ENCODE data around the gene PCDH8. TPM values are rescaled to one million over a fixed set of nuclear protein-coding genes. Genes with fewer than 3 reads are reported as not detected.

Gene PCDH8
- total RNA-seq, 6 experiments from 2014 or later = not detected

GRCh38 chr13:52862358-52863206, 14.1 kb upstream of the PCDH8 start:
- 15% methylated on average over 2 of the region's 3 CpGs for WGBS (ENCODE audit: insufficient coverage, low coverage, low lambda C conversion rate, missing lambda C conversion rate)
- DNase-seq (no peak), ATAC-seq (peak in 1 of 4 donors; percentile 50)
- TF ChIP-seq, protein P1, sequence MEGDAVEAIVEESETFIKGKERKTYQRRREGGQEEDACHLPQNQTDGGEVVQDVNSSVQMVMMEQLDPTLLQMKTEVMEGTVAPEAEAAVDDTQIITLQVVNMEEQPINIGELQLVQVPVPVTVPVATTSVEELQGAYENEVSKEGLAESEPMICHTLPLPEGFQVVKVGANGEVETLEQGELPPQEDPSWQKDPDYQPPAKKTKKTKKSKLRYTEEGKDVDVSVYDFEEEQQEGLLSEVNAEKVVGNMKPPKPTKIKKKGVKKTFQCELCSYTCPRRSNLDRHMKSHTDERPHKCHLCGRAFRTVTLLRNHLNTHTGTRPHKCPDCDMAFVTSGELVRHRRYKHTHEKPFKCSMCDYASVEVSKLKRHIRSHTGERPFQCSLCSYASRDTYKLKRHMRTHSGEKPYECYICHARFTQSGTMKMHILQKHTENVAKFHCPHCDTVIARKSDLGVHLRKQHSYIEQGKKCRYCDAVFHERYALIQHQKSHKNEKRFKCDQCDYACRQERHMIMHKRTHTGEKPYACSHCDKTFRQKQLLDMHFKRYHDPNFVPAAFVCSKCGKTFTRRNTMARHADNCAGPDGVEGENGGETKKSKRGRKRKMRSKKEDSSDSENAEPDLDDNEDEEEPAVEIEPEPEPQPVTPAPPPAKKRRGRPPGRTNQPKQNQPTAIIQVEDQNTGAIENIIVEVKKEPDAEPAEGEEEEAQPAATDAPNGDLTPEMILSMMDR (IDR thresholded peaks at IDR 0.05) = peak in 3 of 4 donors; percentile 35 to 48 (median 47)
- TF ChIP-seq POLR2A (IDR thresholded peaks at IDR 0.05) = no peak
- Histone ChIP-seq H3K36me3 (no peaks in the 10 kb centered on the region), H3K4me3 (no peak overlapping the region), H3K9me3 (no peaks in the 10 kb centered on the region), H3K27ac (no peak overlapping the region), H3K27me3 (no peaks in the 10 kb centered on the region), H3K4me1 (no peaks in the 10 kb centered on the region)
- intact Hi-C loops (cut with DNase I) = no loop called here

DNA sequence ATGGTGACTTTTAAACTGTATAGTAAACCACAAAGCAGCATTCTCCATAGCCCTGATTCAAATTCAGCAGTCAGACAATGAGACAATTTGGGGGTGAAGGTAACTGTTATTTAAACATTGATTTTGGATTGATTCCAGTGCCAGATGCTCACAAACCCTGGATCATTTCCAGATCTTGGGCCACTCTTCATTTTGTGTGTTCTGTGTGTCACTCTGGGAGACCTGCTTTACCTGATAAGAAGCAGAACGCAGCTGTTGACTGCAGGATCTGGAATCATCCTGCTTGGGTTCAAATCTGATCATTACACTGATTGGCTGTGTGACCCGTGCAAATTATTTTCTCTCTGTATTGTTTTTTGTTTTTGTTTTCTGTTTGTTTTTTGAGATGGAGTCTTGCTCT, 4.0 kb upstream of the PCDH8 start:
- no peaks in the 10 kb centered on the region for H3K9me3 ChIP-seq
- peaks cover 0 to 35% of the 10 kb centered on the region in 2 donors for H3K27me3 ChIP-seq
- no peak overlapping the region for H3K4me3 ChIP-seq
- H3K27ac ChIP-seq = no peak overlapping the region
- DNase-seq = no peak
- 62% methylated on average over 2 of the region's 2 CpGs for WGBS (ENCODE audit: insufficient coverage, low coverage, low lambda C conversion rate, missing lambda C conversion rate)
- ATAC-seq = no peak
- no peak for TF ChIP-seq POLR2A (IDR thresholded peaks at IDR 0.05)
- TF ChIP-seq, protein P1 (IDR thresholded peaks at IDR 0.05) = no peak
- peaks cover 0 to 15% (median 3%) of the 10 kb centered on the region in 4 donors for H3K4me1 ChIP-seq
- intact Hi-C loops (cut with DNase I) = no loop called here
- H3K36me3 ChIP-seq = no peaks in the 10 kb centered on the region

DNA sequence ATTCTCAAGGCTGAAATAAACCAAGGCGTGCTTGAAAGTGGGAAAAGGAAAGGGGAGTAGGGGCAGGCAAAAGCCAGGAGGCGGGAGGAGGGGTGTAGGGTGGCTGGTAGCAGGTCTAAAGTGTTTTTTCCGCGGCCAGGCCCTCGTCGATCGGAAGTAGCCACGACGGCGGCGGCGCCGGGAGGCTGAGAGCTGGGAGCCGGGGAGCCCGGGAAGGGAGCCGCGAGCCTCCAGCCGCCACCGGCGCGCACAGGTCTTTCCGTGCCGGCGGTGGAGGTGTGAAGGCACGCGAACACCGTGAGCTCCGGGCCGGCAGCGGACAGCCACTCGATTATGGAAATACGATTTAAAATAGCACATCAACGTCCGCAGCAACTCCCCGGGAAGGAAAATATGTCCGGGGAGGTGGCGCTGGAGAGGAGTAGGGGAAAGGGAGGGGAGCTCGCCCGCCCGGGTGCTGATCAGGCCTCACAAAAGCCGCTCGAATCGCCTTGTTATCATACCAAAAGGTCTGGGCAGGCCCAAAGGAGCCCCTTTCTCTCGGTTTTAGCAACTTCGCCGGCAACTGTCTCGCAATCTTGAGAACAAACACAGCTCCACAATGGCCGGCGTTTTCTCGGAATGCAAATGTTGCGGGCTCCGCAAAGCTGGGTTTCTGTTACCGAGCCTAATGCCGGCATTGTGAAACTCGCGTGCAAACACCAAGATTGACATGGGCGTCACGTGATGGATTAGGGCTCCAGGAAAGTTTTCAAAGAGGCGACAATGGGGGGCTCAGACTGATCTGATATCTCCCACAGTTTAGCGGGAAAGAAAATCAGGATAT, 2.9 kb upstream of the PCDH8 start:
- Histone ChIP-seq H3K4me1 (peaks cover 0 to 18% (median 3%) of the 10 kb centered on the region in 4 donors), H3K27me3 (peaks cover 7 to 46% of the 10 kb centered on the region in 2 donors), H3K4me3 (peak overlapping the region; percentile 32 to 55 (median 49)), H3K27ac (no peak overlapping the region), H3K9me3 (no peaks in the 10 kb centered on the region), H3K36me3 (no peaks in the 10 kb centered on the region)
- DNase-seq = peak in 1 of 3 donors; percentile 25
- intact Hi-C loops (cut with DNase I) = no loop called here
- TF ChIP-seq POLR2A (IDR thresholded peaks at IDR 0.05) = no peak
- TF ChIP-seq, protein P1 (IDR thresholded peaks at IDR 0.05) = no peak
- 1% methylated on average over 31 of the region's 60 CpGs for WGBS (ENCODE audit: insufficient coverage, low coverage, low lambda C conversion rate, missing lambda C conversion rate)
- peak; percentile 34 to 54 (median 49) for ATAC-seq

DNA sequence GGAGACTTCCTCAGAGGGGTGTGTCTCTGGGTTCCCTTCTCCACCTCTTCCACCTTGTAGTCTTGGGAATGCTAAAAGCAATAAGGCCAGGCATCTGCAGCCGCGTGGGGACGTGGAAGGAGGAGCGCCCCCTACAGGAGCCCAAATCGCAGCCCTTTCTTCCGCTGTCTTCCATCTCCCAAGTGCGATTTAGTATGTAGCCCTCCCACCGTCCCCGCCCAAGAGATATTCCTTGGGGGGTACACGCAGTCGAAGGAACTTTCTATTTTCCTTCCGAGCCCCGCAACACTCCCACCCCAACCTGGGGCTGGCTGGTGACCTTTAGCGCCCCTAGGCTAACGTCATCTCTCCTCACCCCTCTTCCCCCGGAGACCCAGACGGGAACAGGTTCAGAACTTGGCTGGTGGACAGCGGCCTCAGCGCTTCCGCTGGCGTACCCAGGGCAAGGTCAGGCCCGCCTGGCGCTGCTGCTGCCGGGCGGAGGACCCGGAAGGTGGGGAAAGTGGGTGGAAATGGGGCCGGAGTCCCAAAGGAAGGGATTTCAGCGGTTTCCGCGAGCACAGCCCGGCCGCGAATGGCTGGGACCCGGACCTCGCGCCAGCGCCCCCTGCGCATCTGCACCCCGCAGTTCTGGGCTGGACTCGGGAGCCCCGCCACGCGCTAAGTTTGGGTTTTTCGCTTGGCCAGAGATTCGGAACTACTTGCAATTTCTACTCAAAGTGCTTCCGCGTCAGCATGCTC, 2.1 kb upstream of the PCDH8 start:
- Histone ChIP-seq H3K27ac (no peak overlapping the region), H3K4me1 (peaks cover 0 to 19% (median 3%) of the 10 kb centered on the region in 4 donors), H3K27me3 (peaks cover 7 to 52% of the 10 kb centered on the region in 2 donors), H3K4me3 (peak overlapping the region; percentile 32 to 55 (median 49)), H3K36me3 (no peaks in the 10 kb centered on the region), H3K9me3 (no peaks in the 10 kb centered on the region)
- ATAC-seq (peak; percentile 76 to 90 (median 84)), DNase-seq (peak; percentile 56 to 68 (median 67))
- WGBS (ENCODE audit: insufficient coverage, low coverage, low lambda C conversion rate, missing lambda C conversion rate) = 2% methylated on average over 39 of the region's 47 CpGs
- TF ChIP-seq POLR2A (IDR thresholded peaks at IDR 0.05) = no peak
- TF ChIP-seq, protein P1 (IDR thresholded peaks at IDR 0.05) = no peak
- intact Hi-C loops (cut with DNase I) = no loop called here

Measured in right lobe of liver (tissue), 6 donors.